ENCODE data around the gene C11orf54.
A peak's percentile ranks its signal among the peaks of the same experiment; 100 is the strongest.

Gene C11orf54

DNA sequence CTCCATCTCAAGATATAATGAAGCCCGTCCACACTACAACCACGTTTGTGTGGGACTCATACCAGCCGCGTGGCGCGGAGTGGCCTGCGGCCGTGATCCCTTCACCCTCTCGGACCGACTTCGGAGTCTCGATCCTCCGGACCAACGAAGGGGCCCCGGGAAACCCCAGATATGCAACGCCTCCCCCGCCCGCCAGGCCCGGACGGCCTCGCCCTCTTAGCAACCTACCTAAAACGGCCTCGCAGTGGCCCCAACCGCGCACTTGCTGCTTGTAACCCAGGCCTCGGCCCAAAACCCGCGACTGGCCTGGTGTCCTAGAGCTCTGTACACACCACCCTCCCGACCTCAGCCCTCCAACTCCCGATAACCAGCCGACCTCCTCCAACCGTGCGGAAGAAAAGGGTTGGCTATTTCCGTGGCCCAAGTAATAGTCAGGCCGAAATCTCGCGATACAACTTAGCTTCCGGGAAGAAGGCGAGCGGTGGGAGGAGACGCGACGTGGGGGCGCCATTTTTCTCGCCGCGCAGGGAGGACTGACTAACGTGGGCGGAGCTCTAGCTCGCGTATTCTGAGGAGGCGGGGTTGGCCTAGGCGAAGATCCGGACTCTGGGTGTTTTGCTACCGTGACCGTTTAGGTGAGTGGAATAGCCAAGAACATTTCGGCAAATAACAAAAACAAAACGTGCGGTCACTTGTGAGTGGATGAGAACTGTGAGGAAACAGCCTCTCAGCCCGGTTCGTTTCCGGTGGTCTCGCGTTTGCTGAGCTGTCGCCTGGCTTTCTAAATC lies at the start of gene C11orf54, which contains the start of gene TAF1D:
TSS of gene C11orf54 (plus strand) at position 579 of the 788 bp plus-strand sequence. CDS start 5,722 bp downstream, outside the sequence.
TSS of gene TAF1D (minus strand) at position 402 of the 788 bp plus-strand sequence. CDS start 2,191 bp downstream, outside the sequence.
- TF ChIP-seq, protein P1, sequence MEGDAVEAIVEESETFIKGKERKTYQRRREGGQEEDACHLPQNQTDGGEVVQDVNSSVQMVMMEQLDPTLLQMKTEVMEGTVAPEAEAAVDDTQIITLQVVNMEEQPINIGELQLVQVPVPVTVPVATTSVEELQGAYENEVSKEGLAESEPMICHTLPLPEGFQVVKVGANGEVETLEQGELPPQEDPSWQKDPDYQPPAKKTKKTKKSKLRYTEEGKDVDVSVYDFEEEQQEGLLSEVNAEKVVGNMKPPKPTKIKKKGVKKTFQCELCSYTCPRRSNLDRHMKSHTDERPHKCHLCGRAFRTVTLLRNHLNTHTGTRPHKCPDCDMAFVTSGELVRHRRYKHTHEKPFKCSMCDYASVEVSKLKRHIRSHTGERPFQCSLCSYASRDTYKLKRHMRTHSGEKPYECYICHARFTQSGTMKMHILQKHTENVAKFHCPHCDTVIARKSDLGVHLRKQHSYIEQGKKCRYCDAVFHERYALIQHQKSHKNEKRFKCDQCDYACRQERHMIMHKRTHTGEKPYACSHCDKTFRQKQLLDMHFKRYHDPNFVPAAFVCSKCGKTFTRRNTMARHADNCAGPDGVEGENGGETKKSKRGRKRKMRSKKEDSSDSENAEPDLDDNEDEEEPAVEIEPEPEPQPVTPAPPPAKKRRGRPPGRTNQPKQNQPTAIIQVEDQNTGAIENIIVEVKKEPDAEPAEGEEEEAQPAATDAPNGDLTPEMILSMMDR (IDR thresholded peaks at IDR 0.05; ENCODE audit: low read depth, low read length) = no peak
- H3K4me3 ChIP-seq (replicated peaks in 1 of 2; ENCODE audit: low read depth in 2 of 2, low read length in 2 of 2) = peak within 1 kb of the TSS; percentile 89 to 95

GRCh38 chr11:93694109-93694508 lies 47.4 kb upstream of the C11orf54 start:
- TF ChIP-seq, protein P1 (IDR thresholded peaks at IDR 0.05; ENCODE audit: low read depth, low read length) = no peak
- H3K4me3 ChIP-seq (replicated peaks in 1 of 2; ENCODE audit: low read depth in 2 of 2, low read length in 2 of 2) = no peak overlapping the region
- DNase-seq (ENCODE audit: low read depth in 2 of 2) = no peak

More for the DNA sequence above, at the start of gene C11orf54, which contains the start of gene TAF1D:
- peak; percentile 99 for DNase-seq (ENCODE audit: low read depth in 2 of 2)

GRCh38 chr11:93694557-93694956 lies 46.9 kb upstream of the C11orf54 start:
- TF ChIP-seq, protein P1 (IDR thresholded peaks at IDR 0.05; ENCODE audit: low read depth, low read length) = no peak
- no peak for DNase-seq (ENCODE audit: low read depth in 2 of 2)
- H3K4me3 ChIP-seq (replicated peaks in 1 of 2; ENCODE audit: low read depth in 2 of 2, low read length in 2 of 2) = no peak overlapping the region

- no peak for DNase-seq (ENCODE audit: low read depth in 2 of 2)
- no peak overlapping the region for H3K4me3 ChIP-seq (replicated peaks in 1 of 2; ENCODE audit: low read depth in 2 of 2, low read length in 2 of 2)
- TF ChIP-seq, protein P1 (IDR thresholded peaks at IDR 0.05; ENCODE audit: low read depth, low read length) = no peak
These were observed 43.9 kb upstream of the C11orf54 start for GRCh38 chr11:93697611-93698010.

- no peak overlapping the region for H3K4me3 ChIP-seq (replicated peaks in 1 of 2; ENCODE audit: low read depth in 2 of 2, low read length in 2 of 2)
- TF ChIP-seq, protein P1 (IDR thresholded peaks at IDR 0.05; ENCODE audit: low read depth, low read length) = no peak
- peak; percentile 55 to 57 for DNase-seq (ENCODE audit: low read depth in 2 of 2)
These were observed 40.6 kb upstream of the C11orf54 start for GRCh38 chr11:93700830-93701229.

DNA sequence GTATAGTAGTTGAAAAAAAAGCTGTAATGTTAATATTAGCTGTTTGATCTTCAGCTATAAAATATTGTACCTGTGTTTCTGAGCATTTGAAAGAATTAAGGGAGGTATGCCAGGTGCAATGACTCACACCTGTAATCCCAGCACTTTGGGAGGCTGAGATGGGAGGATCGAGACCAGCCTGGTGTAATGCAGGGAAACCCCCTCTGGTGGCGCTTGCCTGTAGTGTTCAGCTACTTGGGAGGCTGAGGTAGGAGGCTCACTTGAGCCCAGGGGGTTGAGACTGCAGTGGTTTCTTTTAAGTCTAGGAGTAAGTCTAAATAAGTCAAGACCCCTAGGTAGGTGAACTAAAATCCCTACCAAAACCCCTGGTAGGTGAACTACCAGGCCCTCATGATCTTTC lies 37.2 kb upstream of the C11orf54 start:
- H3K4me3 ChIP-seq (replicated peaks in 1 of 2; ENCODE audit: low read depth in 2 of 2, low read length in 2 of 2) = no peak overlapping the region
- DNase-seq (ENCODE audit: low read depth in 2 of 2) = no peak
- TF ChIP-seq, protein P1 (IDR thresholded peaks at IDR 0.05; ENCODE audit: low read depth, low read length) = peak; percentile 9

Data from cardiac fibroblast (primary cell).